Stimulated activated CD4-positive, alpha-beta T cell treated with anti-CD3 and anti-CD28 coated beads, Interleukin-2, amount 100 ng/mL, for 24 hours (primary cell): Measurements from ENCODE around the gene UNC5C.

ENCODE experiments used
- DNase-seq, 2 donors: peaks; one replicate each; pipeline ENCODE4 v3.0.0-alpha.2; 2020

The UNC5C gene

GRCh38 chr4:95446173-95446572 is 102.6 kb downstream of the UNC5C start:
- DNase-seq, result no peak

- no peak for DNase-seq
These were observed 103.5 kb downstream of the UNC5C start for GRCh38 chr4:95445251-95445650.

- no peak for DNase-seq
These were observed 104.0 kb downstream of the UNC5C start for GRCh38 chr4:95444812-95445211.

GRCh38 chr4:95439896-95440295 is 108.9 kb downstream of the UNC5C start:
- no peak for DNase-seq

GRCh38 chr4:95439071-95439470 is 109.7 kb downstream of the UNC5C start:
- no peak for DNase-seq

- no peak for DNase-seq
These were observed 116.3 kb downstream of the UNC5C start for GRCh38 chr4:95432466-95432865.

GRCh38 chr4:95431678-95432077 is 117.1 kb downstream of the UNC5C start:
- no peak for DNase-seq

- no peak for DNase-seq
These were observed 119.4 kb downstream of the UNC5C start for GRCh38 chr4:95429416-95429815.

- no peak for DNase-seq
These were observed 120.3 kb downstream of the UNC5C start for GRCh38 chr4:95428291-95429070.

- DNase-seq, result no peak
These were observed 122.3 kb downstream of the UNC5C start for GRCh38 chr4:95426455-95426854.

GRCh38 chr4:95422436-95422835 is 126.3 kb downstream of the UNC5C start:
- no peak for DNase-seq

GRCh38 chr4:95421869-95422268 is 126.9 kb downstream of the UNC5C start:
- no peak for DNase-seq

- DNase-seq, result no peak
These were observed 131.2 kb downstream of the UNC5C start for GRCh38 chr4:95417531-95417930.

GRCh38 chr4:95415346-95415771 is 133.4 kb downstream of the UNC5C start:
- no peak for DNase-seq

GRCh38 chr4:95411371-95412088 is 137.2 kb downstream of the UNC5C start:
- DNase-seq, result no peak

GRCh38 chr4:95410387-95410977 is 138.3 kb downstream of the UNC5C start:
- DNase-seq, result no peak

GRCh38 chr4:95409750-95410149 is 139.0 kb downstream of the UNC5C start:
- no peak for DNase-seq

- no peak for DNase-seq
These were observed 139.6 kb downstream of the UNC5C start for GRCh38 chr4:95409127-95409526.

GRCh38 chr4:95402299-95402698 is 146.5 kb downstream of the UNC5C start:
- no peak for DNase-seq

GRCh38 chr4:95398217-95398616 is 150.6 kb downstream of the UNC5C start:
- no peak for DNase-seq

GRCh38 chr4:95394752-95395306 is 153.9 kb downstream of the UNC5C start:
- no peak for DNase-seq

- no peak for DNase-seq
These were observed 155.0 kb downstream of the UNC5C start for GRCh38 chr4:95393821-95394220.

- DNase-seq, result no peak
These were observed 159.9 kb downstream of the UNC5C start for GRCh38 chr4:95388911-95389310.

- DNase-seq, result no peak
These were observed 161.1 kb downstream of the UNC5C start for GRCh38 chr4:95387719-95388118.
